AG10803 (cell line): ENCODE measurements around the gene STRN.
"Not testable (repeated sequence)": the region's sequence is repeated elsewhere in the genome, so short reads cannot be mapped to it uniquely, and the experiment has no call there.

Source experiments
- DNase-seq: peaks from one replicate; pipeline ENCODE4 v3.0.0; 2010; ENCODE audit warnings: low read depth
- H3K4me3 ChIP-seq: 2 replicates; pipeline ENCODE4 v1.5.1; 2011; ENCODE audit warnings: mild to moderate bottlenecking, low read length, control low read depth
- TF ChIP-seq, protein P1 (sequence below): conservative IDR thresholded peaks from 2 replicates; pipeline ENCODE4 v1.5.1; 2011; ENCODE audit warnings: mild to moderate bottlenecking, low read length, control low read depth, inconsistent platforms

STRN gene

DNA sequence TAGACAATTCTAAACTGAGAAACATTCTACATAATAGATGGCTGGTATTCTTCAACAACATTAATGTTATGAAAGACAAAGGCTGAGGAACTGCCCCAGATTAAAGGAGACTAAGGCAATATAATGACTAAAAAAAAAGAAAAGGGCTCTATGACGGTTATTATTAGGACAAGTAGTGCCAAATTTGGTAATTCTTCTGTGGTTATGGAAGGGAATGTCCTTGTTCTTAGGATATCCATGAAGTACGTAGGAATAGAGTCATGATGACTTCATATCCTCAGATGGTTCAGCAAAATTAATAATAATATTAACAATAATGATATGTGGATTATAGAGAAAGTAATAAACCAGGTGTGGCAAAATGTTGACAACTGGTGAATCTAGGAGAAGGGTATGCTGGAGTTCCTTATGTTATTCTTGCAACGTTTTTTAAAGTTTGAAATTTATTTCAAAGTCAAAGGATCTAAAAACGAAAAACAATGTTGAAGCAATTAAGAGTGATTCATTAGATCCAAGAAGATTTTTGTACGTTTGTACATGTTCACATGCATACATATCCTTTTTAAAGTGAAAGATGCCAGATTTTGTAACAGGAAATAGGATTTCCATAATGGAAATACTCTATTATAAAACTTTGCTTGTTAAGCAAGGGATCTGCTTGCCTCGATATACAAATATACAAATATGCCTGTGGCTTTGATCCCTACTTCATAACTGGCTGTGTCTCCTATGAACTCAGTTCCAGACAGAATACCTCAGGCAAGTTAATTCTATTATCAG lies 27.7 kb upstream of the STRN start:
- peak; percentile 1 for DNase-seq
- no peak overlapping the region for H3K4me3 ChIP-seq
- TF ChIP-seq, protein P1, sequence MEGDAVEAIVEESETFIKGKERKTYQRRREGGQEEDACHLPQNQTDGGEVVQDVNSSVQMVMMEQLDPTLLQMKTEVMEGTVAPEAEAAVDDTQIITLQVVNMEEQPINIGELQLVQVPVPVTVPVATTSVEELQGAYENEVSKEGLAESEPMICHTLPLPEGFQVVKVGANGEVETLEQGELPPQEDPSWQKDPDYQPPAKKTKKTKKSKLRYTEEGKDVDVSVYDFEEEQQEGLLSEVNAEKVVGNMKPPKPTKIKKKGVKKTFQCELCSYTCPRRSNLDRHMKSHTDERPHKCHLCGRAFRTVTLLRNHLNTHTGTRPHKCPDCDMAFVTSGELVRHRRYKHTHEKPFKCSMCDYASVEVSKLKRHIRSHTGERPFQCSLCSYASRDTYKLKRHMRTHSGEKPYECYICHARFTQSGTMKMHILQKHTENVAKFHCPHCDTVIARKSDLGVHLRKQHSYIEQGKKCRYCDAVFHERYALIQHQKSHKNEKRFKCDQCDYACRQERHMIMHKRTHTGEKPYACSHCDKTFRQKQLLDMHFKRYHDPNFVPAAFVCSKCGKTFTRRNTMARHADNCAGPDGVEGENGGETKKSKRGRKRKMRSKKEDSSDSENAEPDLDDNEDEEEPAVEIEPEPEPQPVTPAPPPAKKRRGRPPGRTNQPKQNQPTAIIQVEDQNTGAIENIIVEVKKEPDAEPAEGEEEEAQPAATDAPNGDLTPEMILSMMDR = no peak

DNA sequence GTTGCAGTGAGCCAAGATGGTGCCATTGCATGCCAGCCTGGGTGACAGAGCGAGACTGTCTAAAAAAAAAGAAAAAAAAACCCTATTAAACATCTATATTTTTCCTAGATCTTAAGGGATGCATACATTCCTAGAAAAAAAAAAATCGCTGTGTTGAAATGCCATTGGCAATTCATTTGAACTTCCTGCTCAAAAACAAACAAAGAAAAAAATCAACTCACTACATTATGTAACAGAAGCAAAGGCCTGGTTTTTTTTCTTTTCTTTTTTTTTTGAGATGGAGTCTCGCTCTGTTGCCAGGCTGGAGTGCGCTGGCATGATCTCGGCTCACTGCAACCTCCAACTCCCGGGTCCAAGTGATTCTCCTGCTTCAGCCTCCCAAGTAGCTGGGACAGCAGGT lies 21.7 kb upstream of the STRN start:
- TF ChIP-seq, protein P1 = no peak
- no peak for DNase-seq
- H3K4me3 ChIP-seq = no peak overlapping the region

DNA sequence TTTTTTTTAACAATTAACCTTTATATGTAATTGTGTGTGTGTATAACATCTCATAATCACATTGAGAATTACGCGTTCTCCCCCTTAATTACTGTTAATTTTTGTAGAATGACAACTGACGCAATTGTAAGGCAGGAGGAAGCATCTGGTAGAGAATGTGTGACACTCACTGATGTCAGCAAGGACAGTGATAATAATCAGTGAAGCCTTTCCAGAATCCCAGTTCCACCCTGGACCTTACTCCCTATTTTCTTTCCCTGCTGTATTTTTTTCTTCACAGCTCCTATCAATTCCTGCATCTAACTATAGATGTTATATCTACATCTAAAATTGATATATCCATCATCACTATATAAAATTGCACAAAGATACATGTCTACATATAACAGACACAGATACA lies 16.1 kb upstream of the STRN start:
- H3K4me3 ChIP-seq = no peak overlapping the region
- no peak for DNase-seq
- TF ChIP-seq, protein P1 = no peak

DNA sequence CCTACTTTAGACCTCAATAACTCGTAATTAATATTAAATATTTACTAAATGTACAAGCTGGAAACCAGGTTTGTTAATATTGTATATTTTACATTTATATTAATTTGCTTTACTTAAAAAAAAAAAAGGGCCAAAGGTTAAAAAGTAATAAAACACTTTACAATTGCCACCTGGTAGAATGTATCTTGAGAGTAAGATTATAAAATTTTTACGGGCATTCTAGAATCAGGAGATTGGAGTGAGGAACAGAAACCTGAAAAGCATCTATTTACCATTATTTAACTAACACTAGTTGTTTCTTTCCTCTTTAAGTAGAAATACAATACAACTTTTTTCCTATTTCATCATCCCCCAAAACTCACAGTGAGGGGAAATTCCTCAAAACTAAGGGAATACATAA lies 15.6 kb upstream of the STRN start:
- no peak for DNase-seq
- no peak overlapping the region for H3K4me3 ChIP-seq
- TF ChIP-seq, protein P1 = no peak

DNA sequence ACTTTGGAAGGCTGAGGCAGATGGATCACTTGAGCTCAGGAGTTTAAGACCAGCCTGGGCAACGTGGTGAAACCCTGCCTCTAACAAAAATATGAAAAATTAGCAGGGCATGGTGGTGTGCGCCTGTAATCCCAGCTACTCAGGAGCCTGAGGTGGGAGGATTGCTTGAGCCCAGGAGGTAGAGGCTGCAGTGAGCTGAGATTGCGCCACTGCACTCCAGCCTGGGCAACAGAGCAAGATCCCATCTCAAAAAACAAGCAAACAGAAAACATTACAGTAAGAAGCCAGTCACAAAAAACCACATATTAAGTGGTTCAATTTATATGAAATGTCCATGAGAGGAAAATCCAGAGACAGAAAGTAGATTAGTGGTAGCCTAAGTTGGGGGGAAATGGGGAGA lies 12.7 kb upstream of the STRN start:
- not testable (repeated sequence) for H3K4me3 ChIP-seq, DNase-seq

DNA sequence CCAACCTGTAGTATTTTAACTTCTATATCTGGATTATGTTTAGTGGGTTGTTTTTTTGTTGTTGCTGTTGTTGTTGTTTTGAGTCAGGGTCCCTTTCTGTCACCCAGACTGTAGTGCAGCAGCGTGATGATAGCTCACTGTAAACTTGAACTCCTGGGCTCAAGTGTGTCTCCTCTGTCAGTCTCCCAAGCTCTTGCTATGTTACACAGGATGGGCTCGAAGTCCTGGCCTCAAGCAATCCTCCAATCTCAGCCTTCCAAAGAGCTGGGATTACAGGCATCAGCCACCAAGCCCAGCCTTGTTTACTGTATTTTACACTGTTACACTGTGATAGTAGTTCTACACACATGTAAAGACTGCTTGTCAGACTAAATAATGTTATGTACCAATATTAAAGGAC lies 9.7 kb upstream of the STRN start:
- no peak for DNase-seq
- H3K4me3 ChIP-seq = no peak overlapping the region
- TF ChIP-seq, protein P1 = no peak

DNA sequence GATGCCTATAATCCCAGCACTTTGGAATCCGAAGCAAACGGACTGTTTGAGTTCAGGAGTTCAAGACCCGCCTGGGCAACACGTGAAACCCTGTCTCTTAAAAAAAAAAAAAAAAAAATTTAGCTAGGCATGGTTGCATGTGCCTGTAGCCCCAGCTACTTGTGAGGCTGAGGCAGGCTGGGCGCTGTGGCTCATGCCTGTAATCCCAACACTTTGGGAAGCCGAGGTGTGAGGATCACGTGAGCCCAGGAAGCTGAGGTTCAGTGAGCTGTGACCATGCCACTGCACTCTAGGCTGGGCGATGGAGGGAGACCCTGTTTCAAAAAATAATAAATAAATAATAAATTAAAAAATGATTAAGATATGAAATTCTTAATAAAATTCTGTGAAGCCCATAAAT lies 9.0 kb upstream of the STRN start:
- TF ChIP-seq, protein P1 = no peak
- DNase-seq = no peak
- H3K4me3 ChIP-seq = no peak overlapping the region
